Measurements from ENCODE around the gene COL4A2. TPM values are rescaled to one million over a fixed set of nuclear protein-coding genes. Genes with fewer than 3 reads are reported as not detected.

COL4A2 gene
- total RNA-seq, 4 donors from 2014 or later = 75.1 to 322 (median 115) TPM

DNA sequence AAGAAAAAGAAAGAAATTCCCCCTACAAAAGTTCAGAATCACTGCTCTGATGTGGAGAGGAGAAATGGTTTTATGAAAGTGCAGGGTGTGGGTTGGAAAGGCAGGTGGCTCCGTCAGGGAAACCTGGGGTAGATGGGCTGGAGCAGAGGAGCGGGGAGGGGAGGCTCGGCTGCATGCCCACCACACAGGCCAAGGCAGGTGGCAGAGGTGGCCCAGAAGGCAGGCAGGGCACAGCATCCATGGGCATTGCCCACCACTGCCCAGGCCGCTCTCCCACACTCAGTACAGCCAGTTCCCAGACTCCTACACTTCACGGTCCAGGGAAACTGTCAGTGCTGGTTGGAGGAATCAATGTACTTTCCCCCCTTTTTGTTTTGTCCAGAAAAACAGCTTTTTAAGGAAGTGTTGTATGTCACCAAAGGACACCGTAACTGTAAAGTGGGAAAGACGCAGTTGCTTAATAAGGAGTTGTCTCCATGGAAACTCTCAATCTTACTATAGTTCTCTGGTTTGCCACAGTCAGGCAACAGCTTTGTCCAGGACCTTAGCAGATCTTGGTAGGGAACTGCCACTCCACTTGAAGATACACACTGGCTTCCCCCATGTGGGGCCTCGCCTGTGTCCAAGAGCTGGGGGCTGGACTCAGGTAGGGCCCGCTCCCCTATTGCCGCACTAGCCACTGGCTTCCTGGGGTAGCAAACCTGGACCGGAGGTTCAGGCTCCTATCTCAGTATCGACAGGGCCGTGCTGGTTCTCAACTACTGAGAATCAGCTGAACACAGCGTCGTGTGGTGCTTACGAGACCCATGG lies 171.5 kb downstream of the COL4A2 start:
- Histone ChIP-seq H3K27me3 (no peaks in the 10 kb centered on the region), H3K27ac (no peak overlapping the region), H3K4me1 (no peaks in the 10 kb centered on the region), H3K9me3 (no peaks in the 10 kb centered on the region), H3K4me3 (no peak overlapping the region), H3K36me3 (no peaks in the 10 kb centered on the region)
- 80 to 88% methylated on average over 2 to 16 of the region's 16 CpGs for WGBS, 2 donors (ENCODE audit: low coverage in 1 of 2)
- TF ChIP-seq, protein P1, sequence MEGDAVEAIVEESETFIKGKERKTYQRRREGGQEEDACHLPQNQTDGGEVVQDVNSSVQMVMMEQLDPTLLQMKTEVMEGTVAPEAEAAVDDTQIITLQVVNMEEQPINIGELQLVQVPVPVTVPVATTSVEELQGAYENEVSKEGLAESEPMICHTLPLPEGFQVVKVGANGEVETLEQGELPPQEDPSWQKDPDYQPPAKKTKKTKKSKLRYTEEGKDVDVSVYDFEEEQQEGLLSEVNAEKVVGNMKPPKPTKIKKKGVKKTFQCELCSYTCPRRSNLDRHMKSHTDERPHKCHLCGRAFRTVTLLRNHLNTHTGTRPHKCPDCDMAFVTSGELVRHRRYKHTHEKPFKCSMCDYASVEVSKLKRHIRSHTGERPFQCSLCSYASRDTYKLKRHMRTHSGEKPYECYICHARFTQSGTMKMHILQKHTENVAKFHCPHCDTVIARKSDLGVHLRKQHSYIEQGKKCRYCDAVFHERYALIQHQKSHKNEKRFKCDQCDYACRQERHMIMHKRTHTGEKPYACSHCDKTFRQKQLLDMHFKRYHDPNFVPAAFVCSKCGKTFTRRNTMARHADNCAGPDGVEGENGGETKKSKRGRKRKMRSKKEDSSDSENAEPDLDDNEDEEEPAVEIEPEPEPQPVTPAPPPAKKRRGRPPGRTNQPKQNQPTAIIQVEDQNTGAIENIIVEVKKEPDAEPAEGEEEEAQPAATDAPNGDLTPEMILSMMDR (IDR thresholded peaks at IDR 0.05) = no peak
- TF ChIP-seq POLR2A (IDR thresholded peaks at IDR 0.05) = no peak
- no peak for TF ChIP-seq EP300 (IDR thresholded peaks at IDR 0.05; ENCODE audit: low read depth)
- TF ChIP-seq POLR2AphosphoS5 (IDR thresholded peaks at IDR 0.05) = no peak
- intact Hi-C loops (cut with DNase I; ENCODE audit: low total_unique reads) (no loop called here), in situ Hi-C loops (cut with MboI; ENCODE audit: low pct_ligation_motif_present in 1 of 4, low pct_unique_long_range_greater_than_20kb in 1 of 4, low sequenced_read_pairs in 3 of 4) (no loop called here)
- DNase-seq = no peak

DNA sequence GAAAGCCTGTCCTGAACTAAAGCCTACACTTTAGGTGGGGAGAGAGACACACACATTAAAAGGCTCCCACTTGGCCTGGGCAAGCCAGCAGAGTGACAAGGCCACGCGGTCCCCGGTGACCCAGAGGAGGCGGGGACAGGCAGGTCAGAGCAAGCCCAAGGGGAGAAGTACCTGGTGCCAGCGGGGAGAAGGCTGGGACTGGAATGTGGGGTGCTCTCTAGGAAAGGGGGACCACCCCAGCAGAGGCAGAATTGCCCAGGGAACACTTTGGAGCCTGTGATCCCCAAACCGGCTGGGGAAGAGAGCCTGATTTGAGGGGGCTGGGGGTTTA lies 172.1 kb downstream of the COL4A2 start:
- DNase-seq = no peak
- Histone ChIP-seq H3K27me3 (no peaks in the 10 kb centered on the region), H3K36me3 (no peaks in the 10 kb centered on the region), H3K27ac (peak overlapping the region in 1 of 4 donors; percentile 3), H3K4me3 (no peak overlapping the region), H3K4me1 (no peaks in the 10 kb centered on the region), H3K9me3 (no peaks in the 10 kb centered on the region)
- 79 to 95% methylated on average over 4 to 6 of the region's 6 CpGs for WGBS, 2 donors (ENCODE audit: low coverage in 1 of 2)
- in situ Hi-C loops (cut with MboI; ENCODE audit: low pct_ligation_motif_present in 1 of 4, low pct_unique_long_range_greater_than_20kb in 1 of 4, low sequenced_read_pairs in 3 of 4) (no loop called here), intact Hi-C loops (cut with DNase I; ENCODE audit: low total_unique reads) (no loop called here)
- TF ChIP-seq EP300 (IDR thresholded peaks at IDR 0.05; ENCODE audit: low read depth) = no peak
- TF ChIP-seq, protein P1 (IDR thresholded peaks at IDR 0.05) = no peak
- no peak for TF ChIP-seq POLR2A (IDR thresholded peaks at IDR 0.05)
- no peak for TF ChIP-seq POLR2AphosphoS5 (IDR thresholded peaks at IDR 0.05)

DNA sequence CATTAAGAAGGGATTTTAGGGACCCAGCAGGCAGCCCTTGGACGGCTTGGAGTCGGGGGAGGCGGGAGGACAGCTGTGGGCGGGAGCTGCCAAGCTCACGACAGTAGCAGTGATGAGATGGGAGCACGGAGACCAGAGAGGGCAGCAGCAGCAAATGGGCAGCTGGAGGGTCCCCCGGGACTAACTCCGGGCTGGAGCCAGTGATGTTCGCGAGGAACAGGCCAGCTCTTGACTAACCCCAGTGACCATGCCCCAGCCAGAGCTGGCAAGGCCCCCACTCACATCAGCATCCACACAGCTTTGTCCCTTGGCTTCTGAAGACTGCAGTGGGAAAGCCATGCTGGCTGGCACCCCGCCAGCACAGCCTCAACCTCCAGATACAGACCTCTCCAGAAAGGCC lies 172.6 kb downstream of the COL4A2 start:
- in situ Hi-C loops (cut with MboI; ENCODE audit: low pct_ligation_motif_present in 1 of 4, low pct_unique_long_range_greater_than_20kb in 1 of 4, low sequenced_read_pairs in 3 of 4) = no loop called here
- no peak overlapping the region for H3K4me3 ChIP-seq
- H3K36me3 ChIP-seq = peaks cover 0 to under 1% (median 0%) of the 10 kb centered on the region in 4 donors
- no peaks in the 10 kb centered on the region for H3K27me3 ChIP-seq
- DNase-seq = no peak
- H3K9me3 ChIP-seq = no peaks in the 10 kb centered on the region
- peak overlapping the region in 1 of 4 donors; percentile 3 for H3K27ac ChIP-seq
- H3K4me1 ChIP-seq = no peaks in the 10 kb centered on the region
- intact Hi-C loops (cut with DNase I; ENCODE audit: low total_unique reads) = no loop called here
- WGBS, 2 donors (ENCODE audit: low coverage in 1 of 2) = 87% methylated on average over 11 of the region's 11 CpGs; no CpG with 5 or more reads in 1 of the 2 donors
- TF ChIP-seq POLR2A (IDR thresholded peaks at IDR 0.05) (no peak), POLR2AphosphoS5 (IDR thresholded peaks at IDR 0.05) (no peak), EP300 (IDR thresholded peaks at IDR 0.05; ENCODE audit: low read depth) (no peak)
- TF ChIP-seq, protein P1 (IDR thresholded peaks at IDR 0.05) = no peak

DNA sequence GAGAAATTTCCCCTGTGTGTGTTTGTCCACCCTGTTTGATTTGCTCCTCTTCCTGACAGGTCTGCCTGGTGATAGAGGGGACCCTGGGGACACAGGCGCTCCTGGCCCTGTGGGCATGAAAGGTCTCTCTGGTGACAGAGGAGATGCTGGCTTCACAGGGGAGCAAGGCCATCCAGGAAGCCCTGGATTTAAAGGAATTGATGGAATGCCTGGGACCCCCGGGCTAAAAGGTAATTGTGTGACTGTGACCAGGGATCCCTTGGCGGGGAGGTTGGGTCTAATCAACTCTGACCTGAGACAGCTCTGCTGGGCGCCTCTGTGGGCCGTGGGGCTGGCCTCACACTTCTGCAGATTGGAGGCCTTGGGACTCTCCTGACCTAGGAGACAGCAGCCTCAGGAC lies 173.1 kb downstream of the COL4A2 start:
- Histone ChIP-seq H3K4me1 (no peaks in the 10 kb centered on the region), H3K27ac (peak overlapping the region in 2 of 4 donors; percentile 7 to 20), H3K4me3 (no peak overlapping the region), H3K36me3 (peaks cover 0 to 5% (median 0%) of the 10 kb centered on the region in 4 donors), H3K9me3 (no peaks in the 10 kb centered on the region), H3K27me3 (no peaks in the 10 kb centered on the region)
- TF ChIP-seq EP300 (IDR thresholded peaks at IDR 0.05; ENCODE audit: low read depth) = no peak
- no peak for TF ChIP-seq POLR2A (IDR thresholded peaks at IDR 0.05)
- TF ChIP-seq, protein P1 (IDR thresholded peaks at IDR 0.05) = no peak
- TF ChIP-seq POLR2AphosphoS5 (IDR thresholded peaks at IDR 0.05) = no peak
- 69% methylated on average over 4 of the region's 5 CpGs; no CpG with 5 or more reads in 1 of the 2 donors for WGBS, 2 donors (ENCODE audit: low coverage in 1 of 2)
- in situ Hi-C loops (cut with MboI; ENCODE audit: low pct_ligation_motif_present in 1 of 4, low pct_unique_long_range_greater_than_20kb in 1 of 4, low sequenced_read_pairs in 3 of 4) = no loop called here
- DNase-seq = no peak
- intact Hi-C loops (cut with DNase I; ENCODE audit: low total_unique reads) = no loop called here

All from transverse colon (tissue), 4 donors.